NOMO-1 (cell line): ENCODE data around the gene DMBX1.
A peak's percentile ranks its signal among the peaks of the same experiment; 100 is the strongest.

ENCODE experiments used
- DNase-seq, 2 experiments: peaks; one replicate each; lab custom pipeline; 2025; ENCODE audit not compliant: unreplicated experiment in 2 of 2; lab: John Stamatoyannopoulos, UW

DMBX1 gene

DNA sequence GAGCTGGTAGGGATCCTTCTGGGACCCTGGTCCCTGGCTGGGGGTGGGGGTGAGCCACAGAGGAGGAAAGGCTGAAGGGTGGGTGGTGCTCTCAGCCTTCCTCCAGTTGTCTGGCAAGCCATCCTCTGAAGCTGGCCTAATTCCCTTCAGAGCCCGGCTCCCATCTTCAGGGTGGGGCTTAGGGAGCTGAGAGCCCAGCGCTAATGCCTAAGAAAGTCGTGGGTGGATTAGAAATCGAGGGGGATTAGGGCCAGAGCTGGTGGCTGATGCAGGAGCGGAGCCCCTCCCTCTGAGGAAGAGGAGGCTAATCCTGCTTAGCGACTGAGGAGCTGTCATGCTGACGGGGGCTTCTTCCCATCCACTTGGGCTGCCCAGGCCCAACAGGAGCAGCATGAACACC lies 30.8 kb upstream of the DMBX1 start:
- no peak for DNase-seq

DNA sequence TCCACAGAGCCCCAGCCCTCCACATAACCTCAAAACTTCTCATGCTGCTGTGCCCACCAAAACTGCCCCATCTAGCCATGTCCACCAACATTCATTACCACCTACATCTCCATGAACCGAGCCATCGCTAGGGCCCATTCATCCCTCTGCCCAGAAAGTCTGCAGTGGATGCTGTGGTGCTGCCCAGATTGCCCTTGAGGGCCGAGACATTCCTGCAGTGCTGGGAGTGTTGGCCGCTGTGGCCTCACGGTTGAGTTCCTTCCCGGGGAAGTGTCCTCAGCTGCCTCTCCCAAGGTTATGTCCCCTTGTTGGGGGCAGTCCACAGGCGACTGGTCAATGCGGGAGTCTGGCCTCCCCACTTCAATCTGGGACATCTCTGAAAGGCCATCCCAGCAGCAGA lies 30.3 kb upstream of the DMBX1 start:
- no peak for DNase-seq

DNA sequence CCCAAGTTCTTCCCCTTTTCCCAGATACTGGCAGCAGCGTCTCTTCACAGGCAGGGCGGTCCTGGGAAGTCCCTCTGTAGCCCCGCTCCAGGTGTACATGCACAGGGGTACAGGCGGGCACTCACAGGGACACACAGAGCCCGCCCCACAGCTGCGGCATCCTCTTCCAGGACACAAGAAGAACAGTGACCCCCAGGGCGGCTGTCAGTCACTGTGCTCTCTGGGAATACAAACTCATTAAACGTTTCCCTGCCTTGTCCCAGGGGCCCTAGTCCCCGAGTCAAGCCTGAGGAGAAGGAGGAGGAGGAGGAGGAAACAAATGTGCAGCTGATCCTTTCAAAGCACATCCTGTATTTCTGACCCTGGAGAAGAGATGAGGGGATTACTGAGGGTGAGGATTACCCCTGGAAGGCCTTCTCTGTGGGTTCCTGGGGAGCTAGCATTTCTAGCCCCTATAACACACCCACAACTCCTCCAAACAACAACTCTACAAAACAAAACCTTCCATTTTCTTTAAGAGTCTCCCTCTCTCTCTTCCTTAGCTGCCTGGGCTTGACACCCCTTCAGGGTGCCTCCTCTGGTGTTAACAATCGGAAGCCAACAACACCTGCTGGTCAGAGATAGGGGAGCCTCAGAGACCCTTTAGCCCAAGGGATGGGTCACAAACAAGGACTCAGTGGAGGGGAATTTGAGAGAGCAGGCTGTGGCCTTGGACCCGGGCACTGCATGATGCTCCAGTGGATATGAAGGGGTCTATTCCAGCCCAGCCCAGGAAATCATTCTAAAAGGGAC lies 28.4 kb upstream of the DMBX1 start:
- no peak for DNase-seq

DNA sequence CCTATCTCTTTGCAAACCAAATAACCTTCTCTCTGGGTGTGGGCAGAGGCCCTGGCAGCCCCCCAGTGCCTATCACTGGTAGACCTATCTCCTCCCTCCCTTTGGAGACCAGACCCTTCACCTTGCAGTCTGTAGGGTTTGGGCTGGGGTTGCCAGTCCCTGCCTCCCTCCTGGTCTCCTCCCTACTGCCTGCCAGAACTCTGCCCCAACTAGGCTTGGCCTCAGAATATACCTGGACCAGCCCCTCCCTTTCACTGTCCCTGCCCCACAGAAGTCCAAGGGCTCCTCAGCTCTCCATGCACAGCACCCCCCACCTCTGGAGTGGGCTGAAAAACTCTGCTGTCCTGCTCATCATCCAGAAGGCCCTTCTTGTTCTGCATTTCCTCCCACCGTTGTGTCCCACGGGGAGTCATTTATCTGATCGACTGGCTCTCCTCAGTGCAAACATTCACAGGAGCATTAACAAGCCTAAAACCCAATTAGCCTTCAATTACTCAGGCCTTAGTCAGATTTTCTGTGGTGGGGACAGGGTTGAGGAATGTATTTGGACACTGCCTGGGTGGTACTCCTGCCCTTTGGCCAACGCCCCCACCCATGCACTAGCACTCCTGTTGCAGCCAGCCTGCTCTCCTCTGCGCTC lies 27.7 kb upstream of the DMBX1 start:
- no peak for DNase-seq

DNA sequence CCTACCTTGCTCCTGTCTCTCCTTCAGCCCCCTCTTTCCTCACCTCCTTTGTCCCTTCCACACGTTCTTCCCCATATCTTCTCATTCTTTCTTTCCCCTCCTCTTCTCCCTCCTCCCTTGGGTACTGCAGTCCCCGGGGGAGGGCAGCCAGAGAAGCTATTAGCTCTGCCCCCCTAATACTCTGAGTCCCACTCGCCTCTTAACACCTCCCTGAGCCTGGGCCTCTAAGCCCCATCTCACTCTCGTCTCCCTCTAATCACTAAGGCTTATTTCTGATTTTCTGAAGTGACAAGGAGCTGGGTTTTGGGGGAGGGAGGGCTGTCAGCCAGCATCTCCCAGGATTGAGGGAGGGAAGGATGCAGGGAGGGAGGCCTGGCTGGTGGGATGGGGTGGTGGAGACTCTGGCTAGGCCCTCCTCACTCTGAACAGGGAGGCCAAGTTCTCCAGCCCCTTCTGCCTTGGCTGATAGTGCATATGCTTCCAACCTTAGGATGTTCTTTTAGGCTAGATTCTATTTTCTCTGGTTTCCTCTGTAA lies 25.6 kb upstream of the DMBX1 start:
- DNase-seq, result no peak

DNA sequence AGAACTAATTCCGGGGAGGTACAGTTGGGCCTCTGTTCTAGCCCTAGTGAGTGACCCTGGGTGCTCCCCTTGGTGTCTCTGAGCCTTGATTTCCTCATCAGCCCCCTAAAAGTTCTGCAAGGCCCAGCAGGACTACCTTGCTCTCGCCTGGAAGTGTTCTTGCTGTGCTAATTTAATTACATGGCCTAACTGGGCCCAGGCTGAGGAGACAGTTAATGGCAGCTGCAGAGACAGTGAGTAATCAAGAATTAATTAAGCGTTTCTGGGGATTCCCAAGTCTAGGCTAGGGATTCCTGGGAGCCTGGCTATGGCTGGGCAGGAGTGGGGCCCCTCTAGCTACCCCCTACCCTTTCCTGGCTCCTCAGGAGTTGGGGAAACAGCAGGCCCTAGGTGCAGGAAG lies 24.7 kb upstream of the DMBX1 start:
- DNase-seq, result no peak

DNA sequence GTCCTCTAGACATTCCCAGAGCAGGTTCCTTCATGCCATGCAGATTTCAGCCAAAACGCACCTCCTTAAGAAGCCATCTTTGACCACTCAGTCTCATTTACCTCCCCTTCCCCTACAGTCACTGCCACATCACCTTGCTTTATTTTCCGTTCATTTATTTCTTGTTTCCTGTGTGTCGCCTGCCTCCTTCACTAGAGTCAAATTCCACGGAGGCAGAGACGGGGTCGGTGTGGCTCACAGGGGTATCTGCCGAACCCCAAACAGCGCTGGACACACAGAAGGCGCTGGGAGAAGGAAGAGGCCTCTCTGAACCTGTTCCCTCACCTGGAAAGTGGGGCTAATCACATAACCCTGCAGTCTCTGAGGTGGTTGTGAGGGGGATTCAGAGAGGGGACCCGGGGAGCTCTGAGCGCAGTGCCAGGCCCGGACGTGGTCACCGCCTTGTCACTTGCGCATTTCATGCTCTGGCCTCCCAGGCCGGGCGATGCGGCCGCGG lies 23.6 kb upstream of the DMBX1 start:
- DNase-seq, result no peak

DNA sequence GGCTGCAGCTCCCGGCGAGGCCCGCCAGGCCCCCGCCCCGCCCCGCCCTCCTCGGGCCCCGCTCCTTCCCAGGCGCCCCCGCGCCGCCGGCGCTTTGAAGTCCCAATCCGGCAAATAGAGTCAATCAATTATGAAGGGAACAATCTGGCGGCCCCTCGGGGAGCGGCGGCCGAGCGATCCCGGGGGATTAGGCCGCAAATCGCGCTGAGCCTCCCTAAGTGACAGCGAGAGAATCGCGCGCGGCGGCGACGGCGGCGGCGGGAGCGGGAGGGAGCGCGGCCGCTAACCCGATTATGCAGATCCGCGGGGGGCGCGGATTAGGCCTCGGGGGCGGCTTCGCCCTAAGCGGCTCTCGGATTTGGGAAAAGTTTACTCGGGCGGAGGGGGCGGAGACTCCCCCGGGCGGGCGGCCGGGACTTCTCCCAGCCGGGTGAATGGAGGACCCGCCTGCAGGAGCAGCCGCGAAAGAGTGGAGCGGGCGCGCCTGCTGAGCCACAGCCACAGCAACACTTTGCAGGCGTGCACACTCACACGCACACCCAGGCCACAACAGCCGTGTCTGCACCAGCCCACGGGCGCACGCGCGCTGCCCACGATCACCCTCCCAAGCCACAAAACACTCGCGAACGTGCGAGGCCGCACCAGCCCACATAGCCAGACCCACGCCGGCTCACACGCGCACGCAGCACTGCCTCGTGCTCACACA lies 23.0 kb upstream of the DMBX1 start:
- no peak for DNase-seq

DNA sequence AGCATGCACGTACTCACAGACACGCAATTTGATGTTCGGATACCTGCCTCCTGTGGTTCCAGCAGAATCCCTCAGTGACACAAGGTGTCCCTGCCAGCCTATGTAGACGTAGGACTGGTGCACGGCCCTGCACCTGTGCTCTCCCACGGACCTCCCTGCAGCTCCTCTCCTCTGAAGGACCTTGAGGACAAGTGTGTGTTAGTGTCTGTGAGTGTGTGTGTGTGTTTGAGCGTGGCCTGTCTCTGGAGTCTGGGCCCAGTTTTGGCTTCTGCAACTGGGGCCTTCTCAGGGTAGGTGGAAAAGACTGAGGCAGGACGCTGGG lies 22.5 kb upstream of the DMBX1 start:
- no peak for DNase-seq

DNA sequence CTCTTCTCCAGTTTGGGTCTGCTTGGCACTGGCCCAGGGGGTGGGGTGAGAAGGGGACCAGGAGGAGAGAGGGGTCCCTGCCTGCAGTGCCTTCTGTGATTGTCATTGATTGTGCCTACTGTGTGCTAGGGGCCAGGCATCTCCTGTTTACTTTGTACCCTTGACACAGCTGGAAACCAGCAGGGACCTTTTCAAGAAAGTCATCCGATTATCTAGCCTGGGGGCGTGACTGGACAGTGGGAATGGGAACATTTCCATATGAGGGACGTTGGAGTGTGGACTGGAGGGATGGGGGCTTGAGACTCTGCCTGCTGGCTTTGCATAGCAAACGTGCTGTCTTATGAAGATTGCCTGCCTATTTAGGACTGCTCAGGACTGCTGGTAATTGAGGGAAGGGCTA lies 19.8 kb upstream of the DMBX1 start:
- no peak for DNase-seq

DNA sequence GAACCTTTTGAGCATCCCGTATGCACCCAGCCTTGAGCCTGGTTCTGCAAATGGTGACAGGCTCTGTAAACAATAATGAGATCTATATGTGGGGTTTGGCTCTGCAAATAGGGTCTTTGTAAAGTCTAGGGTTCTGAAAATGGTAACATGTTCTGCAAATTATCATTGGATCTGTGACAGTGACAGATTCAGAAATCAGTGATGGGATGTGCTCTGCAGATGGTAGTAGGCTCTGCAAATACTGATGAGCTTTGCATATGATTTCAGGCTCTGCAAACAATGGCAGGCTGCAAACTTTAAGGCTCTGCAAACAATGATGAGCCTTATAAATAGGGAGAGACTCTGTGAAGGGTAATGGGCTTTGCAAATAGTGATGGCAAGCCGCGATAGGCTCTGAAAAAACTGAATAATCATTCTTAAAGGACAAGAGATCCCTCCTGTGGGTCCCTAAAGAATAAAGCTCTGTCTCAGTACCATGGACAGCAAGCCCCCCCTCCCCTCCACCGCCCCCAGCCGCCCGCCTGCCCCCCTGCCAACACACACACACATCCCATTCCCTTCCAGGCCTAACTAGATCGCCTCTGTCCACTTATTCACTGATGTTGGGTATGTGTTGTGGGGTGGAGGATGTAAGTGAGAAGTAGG lies 17.7 kb upstream of the DMBX1 start:
- no peak for DNase-seq

DNA sequence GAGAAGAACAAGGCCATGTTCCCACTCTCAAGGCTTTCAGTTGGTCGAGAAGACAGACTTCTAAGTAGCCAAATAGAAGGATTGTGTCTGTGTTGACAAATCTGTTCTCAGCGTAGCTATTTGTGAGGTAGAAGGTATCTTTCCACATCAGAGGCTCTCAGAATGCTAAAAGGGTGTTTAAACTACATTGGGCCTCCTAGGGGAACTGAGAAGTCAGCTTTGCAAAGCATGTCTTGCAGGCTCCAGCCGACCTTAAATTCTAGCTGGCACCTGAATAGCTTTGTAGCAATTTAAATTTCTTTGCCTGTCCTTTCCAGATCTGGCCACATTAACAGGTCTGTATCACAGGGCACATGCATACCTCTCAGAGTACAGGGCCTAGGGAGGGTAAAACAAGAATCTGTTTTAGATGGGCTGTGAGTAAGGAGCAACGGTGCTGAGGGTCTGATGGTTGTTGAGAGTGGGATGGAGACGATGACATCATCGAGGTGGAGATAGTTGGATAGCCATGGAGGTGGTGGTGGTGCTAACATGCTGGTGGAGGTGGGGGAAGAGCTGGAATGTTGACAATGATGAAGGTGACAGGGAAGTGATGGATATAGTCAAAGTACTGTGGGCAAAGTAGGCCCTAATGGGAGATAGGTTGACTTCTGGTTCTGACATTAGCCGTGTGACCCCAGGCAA lies 17.0 kb upstream of the DMBX1 start:
- DNase-seq, result no peak

DNA sequence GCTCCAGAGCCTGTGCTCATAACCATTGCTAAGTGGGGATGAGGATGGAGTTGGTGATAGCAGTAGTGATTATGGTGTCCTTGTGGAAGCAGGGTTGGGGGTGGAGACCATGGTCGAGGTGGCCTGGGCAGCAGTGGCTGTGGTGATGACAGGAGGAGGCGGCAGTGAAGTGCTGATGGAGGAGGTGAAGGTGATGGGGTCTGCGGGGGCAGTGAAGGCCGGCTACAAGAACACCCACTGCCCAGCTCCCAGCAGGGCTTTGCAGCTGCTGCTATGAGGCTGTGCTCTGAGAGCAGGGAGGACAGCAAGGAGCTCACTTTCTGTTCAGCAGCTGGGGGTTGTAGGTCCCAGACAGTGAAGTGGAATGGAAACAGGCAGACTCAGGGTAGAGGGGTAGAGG lies 15.6 kb upstream of the DMBX1 start:
- DNase-seq, result no peak

DNA sequence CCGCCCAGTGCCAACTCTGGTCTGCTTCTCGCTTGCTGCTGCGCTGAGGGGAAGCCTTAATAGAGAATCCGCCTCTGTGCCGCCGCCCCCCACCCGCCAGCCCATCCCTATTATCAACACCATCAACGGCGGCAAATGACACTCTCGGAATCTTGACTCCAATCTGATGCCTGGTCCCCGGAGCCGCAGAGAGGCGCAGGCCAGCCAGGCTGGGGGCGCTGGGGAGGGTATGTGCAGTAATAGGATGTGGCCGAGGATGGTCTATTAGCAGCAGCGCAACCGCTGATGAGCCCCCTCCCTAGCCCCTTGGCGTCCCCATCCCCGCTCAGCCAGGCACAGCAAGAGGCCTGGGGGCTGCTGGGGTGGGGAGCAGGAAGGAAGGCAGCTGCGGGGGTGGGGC lies 15.1 kb upstream of the DMBX1 start:
- no peak for DNase-seq

DNA sequence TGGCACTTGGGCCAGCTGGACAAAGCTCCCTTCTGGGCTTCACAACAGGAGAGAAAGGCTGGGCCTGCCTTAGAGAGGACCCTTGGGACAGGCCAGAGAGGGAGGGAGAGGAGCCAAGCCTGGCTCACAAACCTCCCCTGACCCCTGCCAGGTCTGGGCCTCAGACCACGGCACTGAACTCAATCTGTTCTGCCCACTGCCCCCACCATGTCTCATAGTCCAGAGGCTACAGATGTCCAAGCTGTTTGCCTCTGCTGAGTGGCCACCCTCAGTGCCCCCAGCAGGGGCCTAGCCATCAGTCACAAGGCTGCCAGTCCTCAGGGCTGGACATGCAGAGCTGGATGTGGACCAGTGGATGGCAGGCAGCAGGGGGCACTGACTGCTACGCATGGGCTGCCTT lies 13.0 kb upstream of the DMBX1 start:
- no peak for DNase-seq

DNA sequence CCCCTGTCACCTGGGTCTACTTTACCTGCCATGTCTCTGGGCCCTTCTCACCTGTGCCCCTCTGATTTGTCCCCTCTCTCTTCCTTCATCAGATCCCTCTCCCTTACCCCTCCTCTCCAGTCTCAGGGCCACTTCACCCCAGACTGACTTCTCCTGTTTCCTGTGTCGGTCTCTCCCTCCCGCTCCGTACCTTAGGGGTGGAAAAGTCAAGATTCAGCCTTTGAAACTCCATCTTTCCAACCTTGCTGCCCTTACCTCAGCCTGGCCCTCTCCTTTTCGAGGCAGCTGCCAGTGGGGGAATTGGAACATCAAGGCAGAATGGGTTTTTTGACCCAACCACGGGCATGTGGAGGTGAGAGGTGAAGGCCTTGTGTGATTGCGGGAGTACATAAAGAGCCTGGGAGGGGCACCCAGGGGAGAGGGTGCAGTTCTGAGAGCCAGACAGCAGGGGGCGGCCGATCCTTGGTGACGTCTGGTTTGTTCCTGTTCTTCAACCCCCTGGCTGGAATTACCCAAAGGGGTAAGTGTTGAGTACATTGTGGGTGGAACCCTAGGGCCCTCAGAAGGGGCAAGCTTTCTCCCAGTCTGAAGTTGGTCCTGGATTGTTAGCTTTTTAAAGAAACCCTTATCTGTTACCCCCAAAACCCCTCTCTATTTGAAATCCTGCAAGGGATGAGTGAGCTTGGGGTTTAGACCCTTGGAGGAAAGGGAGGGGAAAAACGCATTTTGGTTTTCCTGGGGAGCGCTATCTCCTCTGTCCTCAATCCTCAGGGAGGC lies 12.3 kb upstream of the DMBX1 start:
- peak; percentile 63 to 76 for DNase-seq

DNA sequence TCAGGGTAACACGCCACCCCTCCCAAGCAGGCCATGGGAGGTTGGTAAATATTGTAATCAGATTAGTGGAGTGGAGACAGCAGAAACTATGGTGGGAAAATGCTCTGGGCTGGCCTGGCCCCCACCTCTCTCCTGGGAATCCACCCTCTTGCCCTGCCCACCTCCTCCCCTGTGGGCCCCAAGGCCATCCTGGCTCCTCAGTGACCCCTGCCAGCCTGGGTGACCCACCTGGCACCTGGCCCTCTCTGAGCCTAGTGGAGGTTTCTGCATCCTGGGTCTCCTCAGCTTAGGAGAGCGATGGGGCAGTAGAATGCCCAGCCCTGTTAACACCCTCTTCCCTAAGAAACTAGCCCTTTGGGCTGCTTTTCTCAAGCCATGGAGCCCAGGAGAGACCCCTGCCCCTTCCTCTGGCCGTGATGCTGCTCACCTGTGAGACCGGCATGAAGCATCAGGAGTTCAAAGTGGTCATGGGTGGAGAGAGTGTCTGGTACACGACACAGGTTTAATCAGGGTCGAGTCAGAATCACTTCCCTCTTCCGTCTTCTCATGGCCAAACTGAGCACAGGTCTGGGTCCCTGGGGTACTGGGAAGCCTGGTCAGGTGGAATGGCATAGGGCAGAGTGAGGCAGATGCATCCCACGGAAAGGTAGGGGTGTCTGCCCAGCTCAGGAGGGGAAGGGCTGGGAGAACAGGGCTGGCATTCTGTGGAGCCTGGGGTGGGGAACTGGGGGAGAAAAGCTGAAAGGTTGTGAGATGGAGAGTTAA lies 10.7 kb upstream of the DMBX1 start:
- DNase-seq, result no peak

DNA sequence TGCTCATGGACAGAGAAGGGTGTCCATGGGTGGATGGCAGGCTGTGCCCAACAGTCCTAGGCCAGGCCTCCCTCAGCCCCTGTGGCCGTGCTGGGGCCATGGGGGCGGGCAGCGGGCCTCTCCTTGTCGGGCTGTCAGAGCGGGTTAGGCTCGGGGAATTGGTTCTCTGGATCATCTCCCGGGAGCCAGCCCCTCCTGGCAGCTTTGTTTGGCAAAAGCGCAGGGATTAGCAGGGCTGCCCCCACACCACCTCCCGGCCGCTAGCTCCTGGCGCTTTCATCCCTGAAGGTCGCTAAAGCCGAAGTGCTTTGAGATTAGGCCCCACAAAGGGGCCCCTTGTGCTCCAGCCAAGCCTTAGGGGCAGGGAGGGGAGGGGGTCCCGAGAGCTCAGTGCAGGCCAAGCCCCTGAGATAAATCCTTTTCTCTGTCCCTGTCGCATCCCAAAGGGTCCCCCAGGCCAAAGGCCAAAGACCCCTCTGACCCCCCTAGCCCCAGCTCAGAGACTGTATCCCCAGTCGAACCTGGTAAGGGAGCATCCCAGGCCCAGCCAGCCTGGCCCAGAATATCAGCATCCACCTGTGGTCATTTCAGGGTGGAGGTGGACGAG lies 9.8 kb upstream of the DMBX1 start:
- DNase-seq, result no peak
